Sigmoid colon (tissue), 4 donors: ENCODE measurements around the gene KLHL26.

Experiments
- CTCF ChIP-seq, 4 experiments: fragments of 450-650 bp in 3 of 4; fragments of 200-600 bp in 1 of 4; IDR thresholded peaks; one replicate each; pipeline ENCODE4 v1.5.1; 2016 to 2019; ENCODE audit warnings: antibody characterized with exemption in 4 of 4, mild to moderate bottlenecking in 3 of 4, moderate library complexity in 2 of 4
- EP300 ChIP-seq, 4 donors: sonication (generic); formaldehyde crosslinking; IDR thresholded peaks; one replicate each; pipeline ENCODE4 v1.6.1; 2017; ENCODE audit warnings: antibody characterized with exemption in 4 of 4
- POLR2A ChIP-seq, 2 donors: fragments of 450-650 bp; IDR thresholded peaks; one replicate each; pipeline ENCODE4 v1.6.1; 2016; ENCODE audit warnings: antibody characterized with exemption in 2 of 2, mild to moderate bottlenecking in 2 of 2, moderate library complexity in 2 of 2
- POLR2AphosphoS5 ChIP-seq, 4 donors: sonication (generic); formaldehyde crosslinking; IDR thresholded peaks; one replicate each; pipeline ENCODE4 v1.6.1; 2017; ENCODE audit warnings: antibody characterized with exemption in 4 of 4

- TF ChIP-seq POLR2AphosphoS5 (IDR thresholded peaks at IDR 0.05): no peak
- peak in 1 of 4 experiments; percentile 39 for TF ChIP-seq CTCF (IDR thresholded peaks at IDR 0.05)
- no peak for TF ChIP-seq EP300 (IDR thresholded peaks at IDR 0.05)
- no peak for TF ChIP-seq POLR2A (IDR thresholded peaks at IDR 0.05)
Observed at GRCh38 chr19:18590273-18591272, 46.3 kb upstream of the KLHL26 start.
